NCI-H146 treated with DMSO at 0.1 percent for 48 hours (cell line): ENCODE data around the gene GRAMD1A.
A peak's percentile ranks its signal among the peaks of the same experiment; 100 is the strongest.

Experiments
- DNase-seq: peaks from one replicate; lab custom pipeline; 2025; ENCODE audit not compliant: unreplicated experiment; lab: John Stamatoyannopoulos, UW

Gene GRAMD1A

GRCh38 chr19:35051796-35052195 is 51.7 kb downstream of the GRAMD1A start:
- DNase-seq: no peak

- DNase-seq: no peak
Observed at GRCh38 chr19:35052599-35053190, 52.6 kb downstream of the GRAMD1A start.

- no peak for DNase-seq
Observed at GRCh38 chr19:35053667-35054293, 53.7 kb downstream of the GRAMD1A start.

- no peak for DNase-seq
Observed at GRCh38 chr19:35054626-35055025, 54.5 kb downstream of the GRAMD1A start.

GRCh38 chr19:35055715-35056179 is 55.6 kb downstream of the GRAMD1A start:
- DNase-seq: peak; percentile 56

- DNase-seq: no peak
Observed at GRCh38 chr19:35056513-35057063, 56.5 kb downstream of the GRAMD1A start.

GRCh38 chr19:35058370-35058769 is 58.2 kb downstream of the GRAMD1A start:
- DNase-seq: no peak

- no peak for DNase-seq
Observed at GRCh38 chr19:35059006-35059798, 59.1 kb downstream of the GRAMD1A start.

GRCh38 chr19:35059799-35060091 is 59.6 kb downstream of the GRAMD1A start:
- DNase-seq: no peak

- no peak for DNase-seq
Observed at GRCh38 chr19:35060160-35060855, 60.2 kb downstream of the GRAMD1A start.

- DNase-seq: no peak
Observed at GRCh38 chr19:35061583-35062373, 61.7 kb downstream of the GRAMD1A start.

- no peak for DNase-seq
Observed at GRCh38 chr19:35062942-35063341, 62.8 kb downstream of the GRAMD1A start.

- DNase-seq: no peak
Observed at GRCh38 chr19:35063940-35064818, 64.1 kb downstream of the GRAMD1A start.

- no peak for DNase-seq
Observed at GRCh38 chr19:35065574-35065973, 65.5 kb downstream of the GRAMD1A start.

GRCh38 chr19:35066121-35066520 is 66.0 kb downstream of the GRAMD1A start:
- no peak for DNase-seq

GRCh38 chr19:35066691-35067563 is 66.8 kb downstream of the GRAMD1A start:
- peak; percentile 74 for DNase-seq

GRCh38 chr19:35068941-35069634 is 69.0 kb downstream of the GRAMD1A start:
- DNase-seq: no peak

- no peak for DNase-seq
Observed at GRCh38 chr19:35069696-35070095, 69.6 kb downstream of the GRAMD1A start.
